ENCODE results near the gene PCK2.
A peak's percentile ranks its signal among the peaks of the same experiment; 100 is the strongest.
"Not testable (repeated sequence)": the region's sequence is repeated elsewhere in the genome, so short reads cannot be mapped to it uniquely, and the experiment has no call there.

Gene PCK2

GRCh38 chr14:24098229-24098926, 4.3 kb downstream of the PCK2 start:
- DNase-seq: no peak

GRCh38 chr14:24098927-24099813, 5.1 kb downstream of the PCK2 start:
- DNase-seq: no peak

- no peak for DNase-seq
Observed at GRCh38 chr14:24100197-24100981, 6.3 kb downstream of the PCK2 start.

- DNase-seq: no peak
Observed at GRCh38 chr14:24100982-24101494, 6.9 kb downstream of the PCK2 start.

GRCh38 chr14:24102357-24103048, 8.4 kb downstream of the PCK2 start:
- DNase-seq: no peak

- no peak for DNase-seq
Observed at GRCh38 chr14:24103451-24103850, 9.3 kb downstream of the PCK2 start.

- DNase-seq: not testable (repeated sequence)
Observed at GRCh38 chr14:24105609-24106239, 11.6 kb downstream of the PCK2 start.

- no peak for DNase-seq
Observed at GRCh38 chr14:24106672-24107271, 12.7 kb downstream of the PCK2 start.

GRCh38 chr14:24108336-24108874, 14.3 kb downstream of the PCK2 start:
- DNase-seq: no peak

GRCh38 chr14:24110060-24110459, 15.9 kb downstream of the PCK2 start:
- DNase-seq: no peak

- DNase-seq: no peak
Observed at GRCh38 chr14:24110523-24110922, 16.4 kb downstream of the PCK2 start.

GRCh38 chr14:24113379-24113800, 19.3 kb downstream of the PCK2 start:
- no peak for DNase-seq

- peak; percentile 81 for DNase-seq
Observed at GRCh38 chr14:24113801-24114531, 19.9 kb downstream of the PCK2 start.

- peak; percentile 99 for DNase-seq
Observed at GRCh38 chr14:24114532-24115421, 20.7 kb downstream of the PCK2 start, which contains the start of the genes DCAF11 and NRL. TSS of gene DCAF11 (plus strand) at chr14:24114777. CDS start at chr14:24115595, 818 bp downstream. TSS of gene NRL (minus strand) at chr14:24114949. CDS start at chr14:24082848, 32,101 bp downstream.

GRCh38 chr14:24115422-24116127, 21.5 kb downstream of the PCK2 start:
- no peak for DNase-seq

GRCh38 chr14:24116128-24116814, 22.2 kb downstream of the PCK2 start:
- no peak for DNase-seq

GRCh38 chr14:24117179-24117578, 23.1 kb downstream of the PCK2 start:
- no peak for DNase-seq

- no peak for DNase-seq
Observed at GRCh38 chr14:24119691-24120090, 25.6 kb downstream of the PCK2 start.

Measured in NCI-H1694 treated with DMSO at 0.1 percent for 48 hours (cell line).